HG03064 (cell line): ENCODE data around the gene MACC1.
A peak's percentile ranks its signal among the peaks of the same experiment; 100 is the strongest.
"Not testable (repeated sequence)": the region's sequence is repeated elsewhere in the genome, so short reads cannot be mapped to it uniquely, and the experiment has no call there.

ENCODE experiments used
- ATAC-seq: cut with Tn5 transposase; IDR thresholded peaks from one replicate; pipeline ENCODE4 v1.9.1; 2021; ENCODE audit warnings: low read depth; ENCODE audit not compliant: unreplicated experiment

The MACC1 gene

DNA sequence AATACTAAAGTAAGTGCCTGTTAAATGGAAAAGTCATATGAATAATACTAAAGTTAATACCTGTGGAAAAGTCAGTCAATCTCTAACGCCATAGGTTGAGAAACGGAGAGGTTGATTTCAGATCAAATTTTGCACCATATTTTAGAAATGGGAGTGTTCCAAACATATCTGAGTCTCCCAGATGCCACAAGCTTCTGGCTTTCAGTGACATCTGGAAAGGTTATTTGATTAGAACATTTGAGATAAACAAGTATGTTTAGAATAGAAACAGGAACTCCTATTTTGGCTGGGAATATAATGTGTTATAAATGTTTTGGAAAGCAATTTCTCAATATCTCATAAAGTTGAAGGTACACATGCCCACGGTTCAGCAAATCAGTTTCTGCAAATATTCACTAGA lies 5.8 kb downstream of the MACC1 start:
- no peak for ATAC-seq

DNA sequence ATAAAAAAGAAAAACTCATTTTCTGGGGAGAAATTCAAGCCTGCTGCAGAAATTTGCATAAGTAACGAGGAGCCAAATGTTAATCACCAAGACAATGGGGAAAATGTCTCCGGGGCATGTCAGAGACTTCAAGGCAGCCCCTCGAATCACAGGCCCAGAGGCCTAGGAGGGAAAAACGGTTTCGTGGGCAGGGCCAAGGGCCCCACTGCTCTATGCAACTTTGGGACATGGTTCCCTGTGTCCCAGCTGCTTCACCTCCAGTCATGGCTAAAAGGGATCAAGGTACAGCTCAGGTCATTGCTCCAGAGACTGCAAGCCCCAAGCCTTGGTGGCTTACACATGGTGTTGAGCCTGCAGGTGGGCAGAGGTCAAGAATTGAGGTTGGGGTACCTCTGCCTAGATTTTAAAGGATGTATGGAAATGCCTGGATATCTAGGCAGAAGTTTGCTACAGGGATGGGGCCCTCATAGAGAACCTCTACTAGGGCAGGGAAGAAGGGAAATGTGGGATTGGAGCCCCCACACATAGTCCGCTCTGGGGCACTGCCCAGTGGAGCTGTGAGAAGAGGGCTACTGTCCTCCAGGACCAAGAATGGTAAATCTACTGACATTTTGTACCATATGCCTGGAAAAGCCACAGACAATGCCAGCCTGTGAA lies 8.4 kb downstream of the MACC1 start:
- no peak for ATAC-seq

DNA sequence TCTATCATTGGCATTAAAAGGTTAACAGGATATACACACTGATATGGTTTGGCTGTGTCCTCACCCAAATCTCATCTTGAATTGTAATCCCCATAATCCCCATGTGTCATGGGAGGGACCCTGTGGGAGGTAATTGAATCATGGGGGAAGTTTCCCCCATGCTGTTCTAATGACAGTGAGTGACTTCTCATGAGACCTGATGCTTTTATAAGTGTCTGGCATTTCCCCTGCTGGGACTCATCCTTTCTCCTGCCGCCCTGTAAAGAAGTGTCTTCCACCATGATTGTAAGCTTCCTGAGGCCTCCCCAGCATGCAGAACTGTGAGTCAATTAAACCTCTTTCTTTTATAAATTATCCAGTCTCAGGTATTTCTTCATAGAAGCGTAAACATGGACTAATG lies 9.4 kb downstream of the MACC1 start:
- ATAC-seq, result not testable (repeated sequence)

DNA sequence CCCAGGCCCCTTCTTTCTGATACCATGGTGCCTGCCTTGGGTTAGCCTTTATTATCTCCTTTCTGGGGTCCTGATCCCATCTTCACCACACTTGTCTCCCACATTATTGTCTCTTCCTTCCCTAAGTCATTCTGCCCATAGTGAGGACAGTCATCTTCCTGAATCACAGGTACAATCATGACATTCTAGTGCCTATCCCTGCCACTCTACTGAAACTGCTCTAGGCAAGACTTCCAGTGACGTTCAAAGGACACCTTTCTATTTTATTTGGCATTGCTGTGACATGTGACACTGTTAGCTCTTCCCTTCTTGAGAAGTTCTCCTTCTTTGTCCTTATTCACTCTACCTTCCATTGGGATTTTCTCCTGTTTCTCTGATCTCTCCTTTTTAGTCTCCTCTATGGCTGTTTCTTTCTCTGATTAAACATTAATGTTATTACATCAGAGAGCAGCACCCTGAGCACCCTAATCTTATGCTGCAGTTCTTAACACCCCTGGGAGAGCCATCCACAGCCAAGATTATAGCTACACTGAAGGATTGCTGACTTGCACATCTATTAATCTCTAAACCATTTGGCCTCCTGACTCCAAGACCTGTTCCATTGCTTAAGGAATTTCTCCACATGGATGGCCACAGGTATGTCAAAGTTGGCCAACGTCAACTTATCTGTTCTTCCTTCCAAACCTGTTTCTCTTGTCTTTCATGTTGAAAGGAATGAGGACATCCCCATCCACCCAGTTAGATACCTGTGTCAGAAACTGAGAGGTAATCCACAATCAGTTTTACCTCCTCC lies 10.9 kb downstream of the MACC1 start:
- ATAC-seq, result no peak

DNA sequence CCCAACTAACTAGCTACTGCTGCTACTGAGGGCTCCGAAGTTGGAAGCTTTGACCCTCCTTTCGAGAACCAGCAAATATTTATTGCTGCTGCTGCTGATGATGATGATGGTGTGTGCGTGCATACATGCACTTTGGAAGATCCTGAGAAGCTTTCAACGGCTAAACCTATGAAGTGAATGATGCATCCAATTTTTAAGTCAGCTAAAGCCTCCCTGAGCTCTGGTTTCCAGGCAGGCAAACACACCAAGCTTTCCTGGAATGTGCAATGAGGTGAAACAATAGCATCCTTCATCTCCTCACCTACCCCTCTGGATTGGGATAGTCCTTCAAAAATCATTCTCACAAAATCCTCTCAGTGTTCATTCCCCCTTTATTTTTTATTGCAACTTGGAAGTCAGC lies 13.9 kb downstream of the MACC1 start:
- no peak for ATAC-seq

DNA sequence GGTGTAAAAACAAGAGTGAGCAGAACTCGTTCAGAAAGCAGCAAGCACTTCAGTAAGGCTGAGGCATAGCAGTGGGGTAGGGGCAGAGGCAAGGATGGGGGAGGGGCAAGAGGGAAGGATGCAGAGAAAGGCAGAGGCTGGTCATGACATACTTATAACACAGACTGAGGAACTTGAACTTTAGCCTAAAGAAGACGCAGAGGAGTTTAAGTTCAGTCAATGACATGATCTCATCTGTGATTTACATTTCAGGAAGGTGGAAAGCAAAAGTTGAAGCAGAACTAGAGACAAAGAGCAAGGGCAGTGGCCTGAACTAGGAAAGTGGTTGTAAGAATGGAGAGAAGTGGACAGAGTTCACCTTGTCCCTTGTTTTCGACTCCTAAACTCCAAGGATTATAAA lies 15.8 kb downstream of the MACC1 start:
- ATAC-seq, result peak; percentile 26

DNA sequence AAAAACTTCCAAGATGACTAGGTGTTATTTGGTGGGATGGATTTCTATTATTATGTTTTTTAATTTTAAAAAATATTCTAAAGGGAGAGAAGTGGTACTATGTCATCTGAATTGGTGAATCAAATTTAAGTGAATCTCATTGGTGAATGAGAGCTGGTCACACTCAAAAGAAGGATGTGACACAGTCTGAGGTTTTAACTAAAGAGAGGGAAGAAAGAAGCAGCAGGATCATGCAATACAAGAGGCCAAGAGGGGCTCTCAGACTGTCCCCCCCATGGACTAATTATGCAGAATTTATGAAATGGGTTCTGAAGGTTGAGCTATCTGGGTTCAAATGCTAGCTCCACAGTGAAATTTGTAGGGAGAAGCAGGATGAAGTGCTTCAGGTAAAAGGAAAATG lies 16.2 kb downstream of the MACC1 start:
- no peak for ATAC-seq

DNA sequence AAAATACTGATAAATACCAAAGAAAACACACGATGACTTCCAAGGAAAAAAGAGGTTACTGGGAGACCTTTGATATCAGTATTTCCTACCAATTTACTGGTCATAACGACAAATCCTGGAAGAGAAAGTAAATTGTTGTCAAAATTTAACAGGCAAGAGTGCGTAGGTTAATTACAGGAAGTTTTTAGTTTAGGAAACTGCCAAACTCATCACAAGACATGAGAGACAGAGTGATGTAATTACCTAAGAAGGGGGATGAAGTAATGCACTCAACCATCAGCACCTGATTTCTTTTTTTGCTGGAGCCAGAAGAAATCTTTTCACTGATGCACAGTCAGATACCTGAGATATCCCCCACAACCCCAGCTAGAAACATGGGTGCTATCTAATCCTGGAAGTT lies 16.8 kb downstream of the MACC1 start:
- ATAC-seq, result no peak

DNA sequence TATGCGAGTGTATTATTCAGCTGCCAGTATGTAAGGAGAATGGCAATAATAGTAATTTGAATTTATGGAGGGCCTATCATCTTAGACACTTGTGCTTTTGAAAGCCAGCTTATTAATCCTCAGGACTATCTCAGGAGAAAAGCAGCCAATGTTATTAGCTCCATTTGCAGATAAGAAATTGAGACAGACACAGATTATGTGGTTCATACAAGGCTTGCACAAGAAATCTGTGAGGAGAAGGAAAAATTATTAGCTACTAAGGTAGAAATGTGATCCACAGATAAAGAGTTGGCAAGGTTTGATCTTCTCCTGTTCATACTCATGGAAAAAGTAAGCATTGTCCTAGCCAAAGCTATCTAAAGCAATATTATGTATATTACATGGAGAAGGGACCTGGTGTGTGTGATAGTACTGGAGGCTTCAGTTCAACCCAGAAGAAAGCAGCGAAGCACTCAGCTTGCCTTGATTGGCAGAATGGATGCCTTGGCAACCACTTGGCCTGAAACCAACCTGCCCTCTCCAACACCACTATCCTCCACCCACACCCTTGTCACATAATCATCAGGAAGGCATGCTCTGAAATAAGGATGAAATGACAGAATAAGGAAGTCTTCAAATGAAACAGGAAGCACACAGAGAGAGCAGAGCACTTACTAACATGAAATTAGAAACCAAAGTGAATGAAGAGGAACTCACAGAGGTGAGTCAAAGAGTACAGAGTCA lies 18.0 kb downstream of the MACC1 start:
- ATAC-seq, result peak; percentile 74

DNA sequence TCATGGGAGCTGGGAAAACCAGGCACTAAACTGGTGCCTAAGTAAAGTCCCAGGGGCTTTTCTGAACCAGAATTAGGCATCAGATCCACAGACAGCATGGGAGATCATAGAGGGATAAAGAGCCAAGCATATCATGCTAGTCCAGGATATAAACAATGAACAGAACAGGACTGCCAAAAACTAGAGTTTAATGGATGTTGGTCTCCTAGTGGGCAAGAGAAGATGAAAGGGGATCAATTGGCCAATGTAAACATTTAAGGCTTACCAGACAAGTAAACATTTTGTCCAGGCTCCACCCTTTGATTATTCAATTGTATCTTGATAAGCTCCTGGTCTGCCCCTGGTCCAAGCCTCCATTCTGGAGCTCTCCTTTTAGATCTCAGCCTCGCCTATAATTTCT lies 18.9 kb downstream of the MACC1 start:
- ATAC-seq, result no peak

DNA sequence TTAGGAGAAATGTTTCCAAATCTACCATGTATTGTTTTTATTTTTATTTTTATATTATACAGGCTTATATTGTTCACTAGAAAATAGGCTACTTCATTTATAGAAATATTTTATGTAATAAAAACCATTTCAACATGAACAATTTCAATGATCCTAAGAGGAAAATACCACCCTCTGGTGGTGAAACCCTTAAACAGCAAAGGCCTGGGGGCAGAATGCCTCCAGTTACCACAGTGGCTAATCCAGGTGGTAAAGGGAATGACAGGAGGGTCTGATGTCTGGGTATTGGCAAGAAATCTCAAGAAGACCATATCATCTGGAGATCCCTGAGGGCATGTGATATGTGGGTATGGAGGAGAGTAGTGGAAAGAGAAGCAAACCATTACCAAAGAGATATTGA lies 19.3 kb downstream of the MACC1 start:
- ATAC-seq, result no peak

DNA sequence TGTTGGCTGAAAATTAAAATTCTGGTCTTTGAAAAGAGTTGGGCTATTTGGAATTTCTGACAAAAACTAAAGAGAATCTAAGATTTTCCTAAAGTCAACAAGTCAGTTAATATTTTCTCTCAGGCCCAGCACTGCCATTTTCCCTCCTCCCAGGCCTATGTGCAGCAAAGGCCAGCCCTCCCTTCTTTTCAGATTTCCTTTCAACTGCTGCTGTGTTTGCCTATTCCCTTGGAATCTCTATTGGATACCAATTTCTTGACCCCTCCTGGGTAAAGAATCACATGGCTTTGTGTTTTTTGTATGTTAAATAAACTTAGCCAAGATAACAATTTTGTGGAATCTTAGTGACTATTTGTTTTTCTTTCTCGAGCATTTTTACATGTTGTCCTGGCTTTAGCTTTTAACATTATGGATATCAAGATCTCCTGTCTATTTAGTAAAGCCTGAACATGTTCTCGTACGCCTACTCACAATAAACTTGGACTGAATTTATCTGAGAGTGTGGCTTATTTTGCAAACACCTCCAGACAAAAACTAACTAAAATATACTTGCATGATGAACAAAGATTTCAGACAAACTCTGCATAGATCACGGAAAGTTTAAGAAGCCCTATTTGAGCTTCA lies 19.9 kb downstream of the MACC1 start:
- no peak for ATAC-seq

DNA sequence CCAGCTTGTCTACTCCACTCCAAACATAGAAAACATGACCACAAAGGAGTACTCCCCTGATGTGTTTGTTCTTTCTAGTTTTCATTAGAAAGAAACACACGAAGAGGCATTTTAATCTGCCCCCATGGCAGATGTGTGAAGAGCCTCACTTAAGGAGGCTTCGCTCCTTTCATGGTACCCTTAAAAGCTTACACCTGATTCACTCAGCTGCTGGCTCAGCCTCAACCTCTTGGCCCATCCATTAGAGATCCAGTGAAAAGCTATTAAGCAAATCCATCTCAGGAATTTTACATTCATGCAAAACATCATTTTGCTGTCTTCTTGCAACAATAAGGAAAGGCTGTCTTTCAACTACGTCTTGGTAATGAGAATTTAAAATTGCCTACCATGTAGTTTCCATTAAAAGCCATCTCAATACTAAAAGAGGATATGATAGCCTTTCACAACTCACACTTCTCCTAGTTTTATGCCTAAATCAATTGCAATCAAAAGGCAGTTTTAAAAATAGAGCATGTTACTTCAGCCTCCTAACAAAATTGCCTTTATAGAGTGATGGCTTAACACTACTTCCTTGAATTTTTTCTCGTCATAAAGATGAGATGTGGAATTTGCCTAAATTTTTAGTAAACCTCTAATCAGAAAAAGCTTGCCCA lies 22.7 kb downstream of the MACC1 start:
- ATAC-seq, result no peak

DNA sequence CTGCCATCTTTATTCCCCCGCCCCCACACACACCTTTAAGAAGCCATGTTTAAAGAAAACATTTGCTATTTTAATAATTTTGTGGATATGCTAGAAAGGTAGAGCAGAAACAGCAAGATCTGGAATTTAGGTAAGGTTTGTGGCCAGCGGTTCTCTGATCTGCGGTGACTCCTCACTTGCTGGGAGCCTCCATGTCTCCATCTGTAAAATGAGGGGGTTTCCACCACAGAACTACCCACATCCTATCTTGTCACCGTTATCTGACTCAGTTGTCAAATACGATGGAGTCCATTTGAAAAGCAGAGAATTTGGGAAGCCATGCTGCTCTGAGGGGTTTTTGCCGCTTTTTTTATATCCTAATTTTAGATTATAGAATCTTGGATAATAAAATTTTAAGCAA lies 23.3 kb downstream of the MACC1 start:
- no peak for ATAC-seq

DNA sequence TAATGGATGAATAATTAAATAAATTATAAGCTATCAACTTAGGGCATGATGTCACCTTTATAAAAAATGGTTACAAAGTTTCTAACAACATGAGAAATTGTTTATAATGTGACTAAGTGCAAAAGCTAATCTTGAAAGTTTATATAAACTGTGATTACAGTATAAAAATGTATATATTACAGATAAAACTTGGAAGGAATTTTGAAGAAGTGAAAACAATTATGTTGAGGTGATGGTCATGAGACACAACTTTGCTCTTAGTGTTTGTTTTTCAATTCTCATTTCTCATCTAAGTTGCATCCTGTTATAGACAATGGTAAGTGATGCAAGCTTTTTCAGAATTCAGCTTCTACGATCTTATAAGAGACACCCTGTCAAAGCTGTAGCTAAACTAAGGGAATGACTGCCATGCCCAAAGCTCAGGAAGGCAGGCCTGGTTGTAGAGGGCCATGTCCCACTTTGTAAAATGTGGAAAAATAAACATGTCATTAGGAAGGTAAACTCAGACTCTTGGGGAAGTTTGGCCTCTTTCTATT lies 23.9 kb downstream of the MACC1 start:
- ATAC-seq, result peak; percentile 85

DNA sequence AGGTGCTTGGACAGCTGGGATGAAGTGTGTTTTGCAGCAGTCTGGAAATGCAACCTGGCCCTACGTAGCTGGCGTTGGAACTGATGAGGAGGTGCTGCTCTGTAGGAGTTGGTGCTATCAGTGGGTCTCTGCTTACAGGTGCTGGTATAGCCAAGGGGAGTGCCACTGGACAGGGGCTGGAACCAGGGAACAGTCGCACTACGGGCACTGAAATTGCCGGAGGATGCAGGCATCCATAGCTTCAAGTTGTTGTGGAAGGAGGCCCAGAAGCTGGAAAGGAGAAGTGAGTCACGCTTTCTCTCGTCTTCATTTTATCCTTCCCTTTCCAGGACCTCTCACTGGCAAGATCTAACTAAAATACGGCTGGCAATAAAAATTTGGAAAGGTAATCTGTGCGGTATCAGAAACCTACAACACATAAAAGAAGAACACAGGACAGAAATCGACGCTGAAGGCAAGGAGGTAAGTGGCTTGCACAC lies 25.8 kb downstream of the MACC1 start:
- no peak for ATAC-seq

DNA sequence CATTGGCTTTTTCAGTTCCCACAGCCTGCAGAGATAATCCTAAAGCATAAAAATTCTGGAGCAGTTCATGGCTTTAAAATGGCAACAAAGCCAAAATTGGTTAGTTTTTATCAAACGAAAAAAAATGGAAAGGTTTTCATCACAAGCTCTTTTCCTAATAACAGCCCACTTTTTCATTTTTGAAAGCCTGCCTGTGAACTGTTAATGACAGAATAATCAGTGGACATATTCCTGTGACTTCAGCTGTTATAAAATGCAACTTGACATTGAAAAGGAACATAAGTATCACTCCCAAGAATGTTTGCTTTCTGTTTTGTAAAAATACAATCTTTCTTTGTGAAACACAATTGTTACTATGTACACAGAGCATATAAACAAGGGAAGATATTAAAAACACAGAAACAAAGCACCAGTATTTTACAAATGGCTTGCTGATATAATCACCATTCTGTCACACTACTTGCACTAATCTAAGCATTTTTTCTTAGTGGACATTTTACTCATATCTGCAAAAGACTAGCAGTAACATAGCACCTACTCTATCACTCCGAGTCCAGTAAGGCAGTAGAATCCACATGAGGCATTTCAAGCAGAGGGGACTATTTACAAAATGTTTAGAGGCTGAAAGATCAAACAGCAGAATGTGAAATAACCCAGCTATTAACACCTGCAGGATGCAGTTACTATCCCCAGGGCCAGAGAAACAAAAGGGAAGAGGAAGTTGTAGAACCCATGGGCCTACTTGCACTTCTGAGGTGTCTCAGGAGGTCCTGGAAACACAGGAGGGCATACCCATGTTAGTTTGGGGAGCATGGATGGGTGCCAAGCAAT lies 26.4 kb downstream of the MACC1 start:
- ATAC-seq, result no peak

DNA sequence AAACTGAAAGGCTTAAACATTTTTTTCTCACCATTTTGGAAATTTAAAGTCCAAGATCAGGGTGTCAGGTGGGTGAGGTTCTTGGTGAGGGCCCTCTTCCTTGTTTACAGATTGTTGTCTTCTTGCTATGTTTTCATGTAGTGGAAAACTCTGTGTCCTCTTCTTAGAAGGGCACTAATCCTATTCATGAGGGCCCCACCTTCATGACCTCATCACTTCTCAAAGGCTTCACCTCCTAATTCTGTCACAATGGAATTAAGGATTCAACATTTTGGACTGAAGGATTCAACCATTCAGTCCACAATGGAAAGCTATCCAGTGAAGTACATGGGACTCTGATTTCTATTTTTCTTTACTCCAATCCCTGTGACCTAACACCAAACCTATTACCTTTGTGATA lies 27.3 kb downstream of the MACC1 start:
- ATAC-seq, result no peak

DNA sequence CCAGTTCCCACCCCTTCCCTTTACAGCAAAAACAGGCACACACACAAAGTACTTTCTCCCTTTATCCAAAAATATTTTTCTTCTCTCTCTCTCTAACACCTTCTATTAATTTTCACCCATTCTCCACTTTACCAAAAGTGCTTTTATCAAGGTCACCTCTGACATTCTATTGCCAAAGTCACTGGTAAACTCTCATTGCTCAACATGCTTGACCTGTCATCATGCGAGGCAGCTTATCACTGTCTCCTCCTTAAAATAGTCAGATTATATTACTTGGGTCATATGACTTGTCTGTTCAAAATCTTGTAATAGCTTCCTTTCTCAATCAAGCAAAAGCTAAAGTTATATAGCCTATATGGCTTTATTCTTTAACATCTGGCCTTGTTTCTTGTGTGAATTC lies 28.6 kb downstream of the MACC1 start:
- no peak for ATAC-seq
